Measurements from ENCODE around the gene BAIAP2.

GRCh38 chr17:81116704-81117103 is 81.8 kb downstream of the BAIAP2 start:
- TF ChIP-seq CTCF (IDR thresholded peaks at IDR 0.05 in 2 of 3, conservative IDR thresholded peaks at IDR 0.05 in 1 of 3; ENCODE audit: control insufficient read depth in 2 of 3, extremely low read depth in 1 of 3, insufficient read depth in 1 of 3, low read depth in 3 of 3, low read length in 3 of 3) (no peak), SUZ12 (IDR thresholded peaks at IDR 0.05; ENCODE audit: unreplicated experiment) (no peak)
